ENCODE results near the gene LHX6.

DNA sequence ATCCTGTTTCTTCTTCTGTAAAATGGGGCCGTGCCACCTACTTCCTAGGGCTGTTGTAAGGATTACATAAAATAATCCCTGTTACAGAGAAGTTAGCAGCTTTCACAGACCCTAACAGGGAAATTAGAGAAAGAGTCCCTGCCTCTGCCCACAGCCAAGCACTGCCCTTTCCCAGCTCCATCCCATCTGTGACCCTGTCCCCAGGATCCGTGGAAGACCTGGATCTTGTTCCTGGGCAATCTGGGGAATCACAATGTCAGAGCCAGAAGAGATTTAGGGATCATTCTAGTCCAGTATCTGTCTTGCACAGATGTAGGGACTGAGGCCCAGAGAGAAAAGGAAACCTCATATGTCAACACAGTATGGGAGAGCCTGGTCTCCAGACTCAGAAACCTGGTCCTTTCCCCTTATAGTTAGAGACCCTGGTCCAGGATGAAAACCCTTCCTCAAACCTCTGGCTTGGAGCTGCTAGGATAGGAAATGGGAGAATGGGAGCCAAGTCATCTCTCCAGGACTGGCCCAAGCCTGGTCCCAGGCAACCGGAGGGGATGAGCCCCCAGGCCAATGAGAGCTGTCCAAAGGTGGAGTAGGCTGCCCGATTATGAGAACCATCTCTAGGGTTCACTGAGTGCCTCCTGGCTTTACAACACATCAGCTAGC lies 12.5 kb downstream of the LHX6 start:
- TF ChIP-seq, protein P1, sequence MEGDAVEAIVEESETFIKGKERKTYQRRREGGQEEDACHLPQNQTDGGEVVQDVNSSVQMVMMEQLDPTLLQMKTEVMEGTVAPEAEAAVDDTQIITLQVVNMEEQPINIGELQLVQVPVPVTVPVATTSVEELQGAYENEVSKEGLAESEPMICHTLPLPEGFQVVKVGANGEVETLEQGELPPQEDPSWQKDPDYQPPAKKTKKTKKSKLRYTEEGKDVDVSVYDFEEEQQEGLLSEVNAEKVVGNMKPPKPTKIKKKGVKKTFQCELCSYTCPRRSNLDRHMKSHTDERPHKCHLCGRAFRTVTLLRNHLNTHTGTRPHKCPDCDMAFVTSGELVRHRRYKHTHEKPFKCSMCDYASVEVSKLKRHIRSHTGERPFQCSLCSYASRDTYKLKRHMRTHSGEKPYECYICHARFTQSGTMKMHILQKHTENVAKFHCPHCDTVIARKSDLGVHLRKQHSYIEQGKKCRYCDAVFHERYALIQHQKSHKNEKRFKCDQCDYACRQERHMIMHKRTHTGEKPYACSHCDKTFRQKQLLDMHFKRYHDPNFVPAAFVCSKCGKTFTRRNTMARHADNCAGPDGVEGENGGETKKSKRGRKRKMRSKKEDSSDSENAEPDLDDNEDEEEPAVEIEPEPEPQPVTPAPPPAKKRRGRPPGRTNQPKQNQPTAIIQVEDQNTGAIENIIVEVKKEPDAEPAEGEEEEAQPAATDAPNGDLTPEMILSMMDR (IDR thresholded peaks at IDR 0.05) = no peak
- TF ChIP-seq POLR2A (IDR thresholded peaks at IDR 0.05) (no peak), EP300 (IDR thresholded peaks at IDR 0.05) (no peak)

Measured in tibial nerve (tissue), 4 donors.